ENCODE results near the gene AP5S1. TPM values are rescaled to one million over a fixed set of nuclear protein-coding genes. Genes with fewer than 3 reads are reported as not detected.

The AP5S1 gene
- total and polyA plus RNA-seq, 2 of the 4 experiments (the other 2 are of a cell fraction), result 10.1 to 11.7 TPM

DNA sequence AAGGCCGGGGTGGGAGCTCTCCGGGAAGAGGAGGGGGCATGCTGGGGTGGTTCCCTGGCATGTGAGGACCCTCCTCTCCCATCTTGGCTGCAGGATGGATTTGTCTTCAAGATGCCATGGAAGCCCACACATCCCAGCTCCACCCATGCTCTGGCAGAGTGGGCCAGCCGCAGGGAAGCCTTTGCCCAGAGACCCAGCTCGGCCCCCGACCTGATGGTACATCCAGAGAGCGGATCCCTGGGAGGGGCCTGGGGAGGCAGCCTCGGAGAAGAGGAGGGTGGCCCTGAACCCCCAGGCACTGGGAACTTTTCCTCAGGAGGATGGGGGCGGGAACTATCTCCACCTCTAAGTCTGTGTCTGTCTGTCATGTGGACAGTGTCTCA lies 19.5 kb upstream of the AP5S1 start:
- Histone ChIP-seq H3K4me3 (ENCODE audit: insufficient read depth, low read depth, low read length) (no peak overlapping the region), H3K4me2 (ENCODE audit: low read depth, low read length) (no peak overlapping the region), H3K18ac (ENCODE audit: low read depth, low read length) (no peak overlapping the region), H2BK20ac (ENCODE audit: low read depth, low read length) (no peak overlapping the region), H4K91ac (ENCODE audit: insufficient read depth, low read depth, low read length) (no peak overlapping the region), H3K4me1 (ENCODE audit: control insufficient read depth, insufficient read depth, low read length) (peaks cover 31% of the 10 kb centered on the region), H4K5ac (ENCODE audit: low read depth, low read length) (no peak overlapping the region), H3K23ac (ENCODE audit: low read depth, low read length) (no peak overlapping the region), H2BK15ac (ENCODE audit: low read depth, low read length) (no peak overlapping the region), H3K27me3 (ENCODE audit: control insufficient read depth, insufficient read depth, low read length) (no peaks in the 10 kb centered on the region), H3K9me1 (ENCODE audit: insufficient read depth, low read length) (peaks cover 33% of the 10 kb centered on the region), H3K36me3 (ENCODE audit: control insufficient read depth, insufficient read depth, low read length) (peaks cover 68% of the 10 kb centered on the region), H3K79me1 (ENCODE audit: low read depth in 1 of 2, low read length in 2 of 2) (peaks cover 43 to 91% of the 10 kb centered on the region in 2 experiments), H2AK9ac (replicated peaks; ENCODE audit: low read depth, low read length, poor library complexity) (peak overlapping the region; percentile 48), H4K8ac (ENCODE audit: low read depth in 2 of 2, low read length in 2 of 2) (no peak overlapping the region), H3K9me3 (ENCODE audit: control insufficient read depth, insufficient read depth, low read length) (no peaks in the 10 kb centered on the region), H3K56ac (ENCODE audit: extremely low read depth, insufficient read depth, low read length) (no peak overlapping the region), H3K14ac (replicated peaks; ENCODE audit: low read depth, low read length) (no peak overlapping the region), H3K27ac (ENCODE audit: insufficient read depth, low read length) (no peak overlapping the region), H4K20me1 (ENCODE audit: insufficient read depth, low read length) (no peaks in the 10 kb centered on the region), H2BK120ac (ENCODE audit: low read depth, low read length) (no peak overlapping the region), H3K4ac (ENCODE audit: low read depth, low read length) (no peak overlapping the region), H3K9ac (ENCODE audit: low read depth, low read length) (no peak overlapping the region), H2AFZ (replicated peaks; ENCODE audit: low read length, poor library complexity) (no peak overlapping the region), H2AK5ac (ENCODE audit: low read depth, low read length) (no peak overlapping the region), H2BK5ac (ENCODE audit: low read depth, low read length, poor library complexity, severe bottlenecking) (no peak overlapping the region)
- ATAC-seq (ENCODE audit: low read depth) (no peak), DNase-seq (no peak)
- BruUV-seq (replicated peaks), result no TSS peak
- ChIA-PET CTCF (no interaction called here), POLR2A (ENCODE audit: unreplicated experiment) (no interaction called here)
- no peak for TF ChIP-seq CHD1 (IDR thresholded peaks at IDR 0.05; ENCODE audit: low read depth, low read length)
- no peak for TF ChIP-seq RCOR1 (IDR thresholded peaks at IDR 0.05; ENCODE audit: insufficient replicate concordance, low read length)
- TF ChIP-seq POLR2A (IDR thresholded peaks at IDR 0.05; ENCODE audit: low read depth, low read length), result no peak
- TF ChIP-seq, protein P1, sequence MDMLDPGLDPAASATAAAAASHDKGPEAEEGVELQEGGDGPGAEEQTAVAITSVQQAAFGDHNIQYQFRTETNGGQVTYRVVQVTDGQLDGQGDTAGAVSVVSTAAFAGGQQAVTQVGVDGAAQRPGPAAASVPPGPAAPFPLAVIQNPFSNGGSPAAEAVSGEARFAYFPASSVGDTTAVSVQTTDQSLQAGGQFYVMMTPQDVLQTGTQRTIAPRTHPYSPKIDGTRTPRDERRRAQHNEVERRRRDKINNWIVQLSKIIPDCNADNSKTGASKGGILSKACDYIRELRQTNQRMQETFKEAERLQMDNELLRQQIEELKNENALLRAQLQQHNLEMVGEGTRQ (IDR thresholded peaks at IDR 0.05; ENCODE audit: low read depth, low read length), result no peak
- TF ChIP-seq MXI1 (IDR thresholded peaks at IDR 0.05; ENCODE audit: borderline replicate concordance, low read depth, low read length), result no peak
- no peak for TF ChIP-seq FOS (IDR thresholded peaks at IDR 0.05; ENCODE audit: low read depth, low read length)
- TF ChIP-seq CEBPB (IDR thresholded peaks at IDR 0.05; ENCODE audit: low read depth, low read length), result no peak
- no peak for TF ChIP-seq NFE2L2 (IDR thresholded peaks at IDR 0.05; ENCODE audit: low read depth, low read length)
- TF ChIP-seq, protein P2, sequence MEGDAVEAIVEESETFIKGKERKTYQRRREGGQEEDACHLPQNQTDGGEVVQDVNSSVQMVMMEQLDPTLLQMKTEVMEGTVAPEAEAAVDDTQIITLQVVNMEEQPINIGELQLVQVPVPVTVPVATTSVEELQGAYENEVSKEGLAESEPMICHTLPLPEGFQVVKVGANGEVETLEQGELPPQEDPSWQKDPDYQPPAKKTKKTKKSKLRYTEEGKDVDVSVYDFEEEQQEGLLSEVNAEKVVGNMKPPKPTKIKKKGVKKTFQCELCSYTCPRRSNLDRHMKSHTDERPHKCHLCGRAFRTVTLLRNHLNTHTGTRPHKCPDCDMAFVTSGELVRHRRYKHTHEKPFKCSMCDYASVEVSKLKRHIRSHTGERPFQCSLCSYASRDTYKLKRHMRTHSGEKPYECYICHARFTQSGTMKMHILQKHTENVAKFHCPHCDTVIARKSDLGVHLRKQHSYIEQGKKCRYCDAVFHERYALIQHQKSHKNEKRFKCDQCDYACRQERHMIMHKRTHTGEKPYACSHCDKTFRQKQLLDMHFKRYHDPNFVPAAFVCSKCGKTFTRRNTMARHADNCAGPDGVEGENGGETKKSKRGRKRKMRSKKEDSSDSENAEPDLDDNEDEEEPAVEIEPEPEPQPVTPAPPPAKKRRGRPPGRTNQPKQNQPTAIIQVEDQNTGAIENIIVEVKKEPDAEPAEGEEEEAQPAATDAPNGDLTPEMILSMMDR (conservative IDR thresholded peaks at IDR 0.05; ENCODE audit: low read depth, low read length), result no peak
- TF ChIP-seq BHLHE40 (IDR thresholded peaks at IDR 0.05; ENCODE audit: low read depth, low read length), result no peak
- in situ Hi-C loops (cut with MboI; ENCODE audit: low sequenced_read_pairs) (no loop called here), dilution Hi-C loops (cut with HindIII; ENCODE audit: low sequenced_read_pairs, unreplicated experiment) (no loop called here), intact Hi-C loops (cut with micrococcal nuclease) (no loop called here)
- WGBS, 2 experiments (ENCODE audit: extremely low coverage in 2 of 2, insufficient read length in 1 of 2), result 100% methylated on average over 3 of the region's 8 CpGs; no CpG with 5 or more reads in 1 of the 2 experiments

Measured in IMR-90 (cell line).